ENCODE data around the gene INPP5K.

GRCh38 chr17:1522626-1523025, 6.2 kb upstream of the INPP5K start:
- TF ChIP-seq, protein P1, sequence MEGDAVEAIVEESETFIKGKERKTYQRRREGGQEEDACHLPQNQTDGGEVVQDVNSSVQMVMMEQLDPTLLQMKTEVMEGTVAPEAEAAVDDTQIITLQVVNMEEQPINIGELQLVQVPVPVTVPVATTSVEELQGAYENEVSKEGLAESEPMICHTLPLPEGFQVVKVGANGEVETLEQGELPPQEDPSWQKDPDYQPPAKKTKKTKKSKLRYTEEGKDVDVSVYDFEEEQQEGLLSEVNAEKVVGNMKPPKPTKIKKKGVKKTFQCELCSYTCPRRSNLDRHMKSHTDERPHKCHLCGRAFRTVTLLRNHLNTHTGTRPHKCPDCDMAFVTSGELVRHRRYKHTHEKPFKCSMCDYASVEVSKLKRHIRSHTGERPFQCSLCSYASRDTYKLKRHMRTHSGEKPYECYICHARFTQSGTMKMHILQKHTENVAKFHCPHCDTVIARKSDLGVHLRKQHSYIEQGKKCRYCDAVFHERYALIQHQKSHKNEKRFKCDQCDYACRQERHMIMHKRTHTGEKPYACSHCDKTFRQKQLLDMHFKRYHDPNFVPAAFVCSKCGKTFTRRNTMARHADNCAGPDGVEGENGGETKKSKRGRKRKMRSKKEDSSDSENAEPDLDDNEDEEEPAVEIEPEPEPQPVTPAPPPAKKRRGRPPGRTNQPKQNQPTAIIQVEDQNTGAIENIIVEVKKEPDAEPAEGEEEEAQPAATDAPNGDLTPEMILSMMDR (IDR thresholded peaks at IDR 0.05), result no peak
- no peak for TF ChIP-seq POLR2A (IDR thresholded peaks at IDR 0.05)
